GM19238 (cell line): ENCODE results near the gene ETV1.
A peak's percentile ranks its signal among the peaks of the same experiment; 100 is the strongest.

ENCODE experiments used
- DNase-seq: peaks from one replicate; pipeline ENCODE4 v3.0.0; 2011; ENCODE audit warnings: low spot score; ENCODE audit not compliant: insufficient read length

Gene ETV1

GRCh38 chr7:13989126-13989948 lies at the start of gene ETV1:
Gene ETV1, minus strand, starts transcription at chr7:13989666. Its CDS starts 614 bp downstream, at chr7:13989052.
- no peak for DNase-seq

- no peak for DNase-seq
Observed at GRCh38 chr7:14024406-14024805, 34.9 kb upstream of the ETV1 start.

GRCh38 chr7:14023838-14024237 lies 34.4 kb upstream of the ETV1 start:
- no peak for DNase-seq

GRCh38 chr7:14023342-14023741 lies 33.9 kb upstream of the ETV1 start:
- DNase-seq: no peak

- DNase-seq: no peak
Observed at GRCh38 chr7:14021069-14021468, 31.6 kb upstream of the ETV1 start.

- no peak for DNase-seq
Observed at GRCh38 chr7:14020339-14020900, 31.0 kb upstream of the ETV1 start.

GRCh38 chr7:14018751-14019150 lies 29.3 kb upstream of the ETV1 start:
- DNase-seq: no peak

GRCh38 chr7:14016950-14017349 lies 27.5 kb upstream of the ETV1 start:
- no peak for DNase-seq

- no peak for DNase-seq
Observed at GRCh38 chr7:14013898-14014297, 24.4 kb upstream of the ETV1 start.

GRCh38 chr7:14009453-14010418 lies 20.3 kb upstream of the ETV1 start:
- no peak for DNase-seq

GRCh38 chr7:14001139-14001538 lies 11.7 kb upstream of the ETV1 start:
- DNase-seq: no peak

- no peak for DNase-seq
Observed at GRCh38 chr7:14000247-14000646, 10.8 kb upstream of the ETV1 start.

GRCh38 chr7:13998866-13999265 lies 9.4 kb upstream of the ETV1 start:
- DNase-seq: no peak

- DNase-seq: no peak
Observed at GRCh38 chr7:13992596-13992964, 3.1 kb upstream of the ETV1 start.

- no peak for DNase-seq
Observed at GRCh38 chr7:13991791-13992595, 2.5 kb upstream of the ETV1 start.

- peak; percentile 22 for DNase-seq
Observed at GRCh38 chr7:13990984-13991790, 1.7 kb upstream of the ETV1 start.

GRCh38 chr7:13990319-13990983 lies 985 bp upstream of the ETV1 start:
- DNase-seq: peak; percentile 2

GRCh38 chr7:13989949-13990305 lies 461 bp upstream of the ETV1 start:
- DNase-seq: no peak

GRCh38 chr7:13988731-13989125 lies 738 bp downstream of the ETV1 start:
- DNase-seq: no peak

- DNase-seq: no peak
Observed at GRCh38 chr7:13988065-13988464, 1.4 kb downstream of the ETV1 start.
